IMR-90 (cell line): ENCODE results near the gene CTXN3. TPM values are rescaled to one million over a fixed set of nuclear protein-coding genes. Genes with fewer than 3 reads are reported as not detected.

Experiments
- ATAC-seq: fragments of 200-7000 bp; cut with Tn5 transposase; 2 replicates; pipeline ENCODE4 v1.9.1; 2020; ENCODE audit warnings: low read depth, mild to moderate bottlenecking, moderate library complexity
- BruUV-seq: library from RNA; stranded (reverse); fragments of 400-500 nt; replicated peaks from 2 replicates; lab custom pipeline; 2021; lab: Mats Ljungman, UMichigan
- CTCF ChIA-PET: fragments of 300-600 bp; formaldehyde crosslinking; extraction: SDS; loops from one replicate; lab custom pipeline; 2021; ENCODE audit warnings: antibody characterized with exemption; lab: Yijun Ruan, JAX
- POLR2A ChIA-PET: fragments of 300-600 bp; sonication (Branson Sonifier 250); formaldehyde crosslinking; loops from one replicate; lab custom pipeline; 2022; ENCODE audit warnings: antibody characterized with exemption; ENCODE audit not compliant: unreplicated experiment; lab: Charles Lee
- DNase-seq: peaks from one replicate; pipeline ENCODE4 v3.0.0; 2013
- H2AFZ ChIP-seq: replicated peaks from 2 replicates; pipeline ENCODE3; 2013; ENCODE audit warnings: low read length, mild to moderate bottlenecking; ENCODE audit not compliant: poor library complexity
- H2AK5ac ChIP-seq: 2 replicates; pipeline ENCODE4 v1.6.1; 2013; ENCODE audit warnings: low read depth, low read length, inconsistent platforms
- H2AK9ac ChIP-seq: replicated peaks from 2 replicates; pipeline ENCODE3; 2013; ENCODE audit warnings: mild to moderate bottlenecking, low read depth, low read length, moderate library complexity; ENCODE audit not compliant: poor library complexity
- H2BK120ac ChIP-seq: 2 replicates; pipeline ENCODE4 v1.6.1; 2013; ENCODE audit warnings: low read depth, low read length, inconsistent platforms
- H2BK15ac ChIP-seq: 3 replicates; pipeline ENCODE4 v1.6.1; 2013; ENCODE audit warnings: low read depth, low read length, inconsistent platforms
- H2BK20ac ChIP-seq: 2 replicates; pipeline ENCODE4 v1.6.1; 2013; ENCODE audit warnings: low read depth, mild to moderate bottlenecking, inconsistent platforms, low read length, moderate library complexity
- H2BK5ac ChIP-seq: 2 replicates; pipeline ENCODE4 v1.6.1; 2013; ENCODE audit warnings: mild to moderate bottlenecking, low read depth, low read length, inconsistent platforms; ENCODE audit not compliant: poor library complexity, severe bottlenecking
- H3K14ac ChIP-seq: replicated peaks from 2 replicates; pipeline ENCODE4 v1.6.1; 2013; ENCODE audit warnings: low read depth, low read length, inconsistent platforms
- H3K18ac ChIP-seq: 2 replicates; pipeline ENCODE4 v1.6.1; 2013; ENCODE audit warnings: low read depth, low read length, control low read depth
- H3K23ac ChIP-seq: 2 replicates; pipeline ENCODE4 v1.6.1; 2013; ENCODE audit warnings: low read depth, low read length, inconsistent platforms
- H3K27ac ChIP-seq: 2 replicates; pipeline ENCODE4 v1.5.1; 2013; ENCODE audit warnings: mild to moderate bottlenecking, control low read depth, low read length; ENCODE audit not compliant: insufficient read depth
- H3K27me3 ChIP-seq: 2 replicates; pipeline ENCODE4 v1.6.1; 2013; ENCODE audit warnings: low read length; ENCODE audit not compliant: control insufficient read depth, insufficient read depth
- H3K36me3 ChIP-seq: 2 replicates; pipeline ENCODE4 v1.6.1; 2013; ENCODE audit warnings: low read length, mixed read lengths; ENCODE audit not compliant: control insufficient read depth, insufficient read depth
- H3K4ac ChIP-seq: 2 replicates; pipeline ENCODE4 v1.6.1; 2013; ENCODE audit warnings: low read depth, low read length, inconsistent platforms
- H3K4me1 ChIP-seq: 2 replicates; pipeline ENCODE4 v1.6.1; 2013; ENCODE audit warnings: low read length, mixed read lengths; ENCODE audit not compliant: control insufficient read depth, insufficient read depth
- H3K4me2 ChIP-seq: 2 replicates; pipeline ENCODE4 v1.6.1; 2013; ENCODE audit warnings: low read depth, mild to moderate bottlenecking, control low read depth, low read length, moderate library complexity
- H3K4me3 ChIP-seq: 2 replicates; pipeline ENCODE4 v1.5.1; 2013; ENCODE audit warnings: low read depth, mild to moderate bottlenecking, control low read depth, low read length, moderate library complexity; ENCODE audit not compliant: insufficient read depth
- H3K56ac ChIP-seq: 2 replicates; pipeline ENCODE4 v1.6.1; 2013; ENCODE audit warnings: low read length, inconsistent platforms; ENCODE audit not compliant: insufficient read depth; ENCODE audit errors: extremely low read depth
- H3K79me1 ChIP-seq, 2 experiments: 2 replicates each; pipeline ENCODE4 v1.6.1; 2013; ENCODE audit warnings: low read length in 2 of 2, inconsistent platforms in 1 of 2, low read depth in 1 of 2
- H3K9ac ChIP-seq: 2 replicates; pipeline ENCODE4 v1.6.1; 2013; ENCODE audit warnings: low read depth, low read length, control low read depth
- H3K9me1 ChIP-seq: 2 replicates; pipeline ENCODE4 v1.6.1; 2013; ENCODE audit warnings: low read length, inconsistent platforms; ENCODE audit not compliant: insufficient read depth
- H3K9me3 ChIP-seq: 2 replicates; pipeline ENCODE4 v1.6.1; 2013; ENCODE audit warnings: low read length; ENCODE audit not compliant: control insufficient read depth, insufficient read depth
- H4K20me1 ChIP-seq: 2 replicates; pipeline ENCODE4 v1.6.1; 2013; ENCODE audit warnings: low read length, inconsistent platforms; ENCODE audit not compliant: insufficient read depth
- H4K5ac ChIP-seq: 2 replicates; pipeline ENCODE4 v1.6.1; 2013; ENCODE audit warnings: mild to moderate bottlenecking, low read depth, low read length, control low read depth
- H4K8ac ChIP-seq, 2 experiments: 2 replicates each; pipeline ENCODE4 v1.6.1; 2013; ENCODE audit warnings: low read depth in 2 of 2, low read length in 2 of 2, control low read depth in 1 of 2, inconsistent platforms in 1 of 2
- H4K91ac ChIP-seq: 2 replicates; pipeline ENCODE4 v1.6.1; 2013; ENCODE audit warnings: low read depth, low read length, inconsistent platforms; ENCODE audit not compliant: insufficient read depth
- BHLHE40 ChIP-seq: fragments of 150-350 bp; IDR thresholded peaks from 2 replicates; pipeline ENCODE4 v1.6.1; 2016; ENCODE audit warnings: mild to moderate bottlenecking, low read depth, low read length
- CHD1 ChIP-seq: IDR thresholded peaks from 2 replicates; pipeline ENCODE4 v1.6.1; 2012; ENCODE audit warnings: low read depth, low read length, improper control_type of control experiment
- MAZ ChIP-seq: IDR thresholded peaks from 2 replicates; pipeline ENCODE4 v1.6.1; 2012; ENCODE audit warnings: low read depth, mild to moderate bottlenecking, low read length, improper control_type of control experiment, moderate library complexity, borderline replicate concordance
- MXI1 ChIP-seq: IDR thresholded peaks from 2 replicates; pipeline ENCODE4 v1.6.1; 2012; ENCODE audit warnings: low read depth, mild to moderate bottlenecking, low read length, moderate library complexity, borderline replicate concordance
- POLR2A ChIP-seq: IDR thresholded peaks from 2 replicates; pipeline ENCODE4 v1.6.1; 2012; ENCODE audit warnings: mild to moderate bottlenecking, low read depth, low read length
- RCOR1 ChIP-seq: IDR thresholded peaks from 2 replicates; pipeline ENCODE4 v1.6.1; 2012; ENCODE audit warnings: mild to moderate bottlenecking, low read length, improper control_type of control experiment; ENCODE audit not compliant: insufficient replicate concordance
- RFX5 ChIP-seq: IDR thresholded peaks from 2 replicates; pipeline ENCODE4 v1.8.0; 2012; ENCODE audit warnings: low read depth, mild to moderate bottlenecking, low read length, moderate library complexity
- whole genome bisulfite sequencing, 2 experiments: methylation state at CpG; one replicate each; pipeline versions ENCODE4 v1.1.5 to v1.1.7; 2013; ENCODE audit warnings: missing lambda C conversion rate in 2 of 2; ENCODE audit not compliant: insufficient read length in 1 of 2; ENCODE audit errors: extremely low coverage in 2 of 2; 5-methylcytosine and 5-hydroxymethylcytosine counted together
- dilution Hi-C: fragments of 300-500 bp; cut with HindIII; formaldehyde crosslinking; loops from one replicate; pipeline ENCODE4 v1.14.3; 2018; ENCODE audit warnings: low sequenced_read_pairs; ENCODE audit not compliant: unreplicated experiment
- in situ Hi-C: fragments of 300-500 bp; cut with MboI; formaldehyde crosslinking; loops from 3 replicates; pipeline ENCODE4 v1.14.3; 2019; ENCODE audit warnings: low sequenced_read_pairs, inconsistent platforms, mixed read lengths
- intact Hi-C: fragments of 100-400 bp; cut with micrococcal nuclease; formaldehyde crosslinking; loops from 2 replicates; pipeline ENCODE4 v1.10.0; 2022
- polyA plus RNA-seq, 3 experiments: library from polyadenylated mRNA; depleted of rRNA; stranded (reverse); fragments of >200 nt; gene quantifications; 2 replicates each; pipeline ENCODE4 v1.2.3, GENCODE V29; 2012; ENCODE audit warnings: low replicate concordance in 1 of 3
- total RNA-seq: library from RNA; depleted of rRNA; stranded (reverse); fragments of >200 nt; gene quantifications from 2 replicates; pipeline ENCODE4 v1.2.3, GENCODE V29; 2012
- TF ChIP-seq, protein P1 (sequence below): conservative IDR thresholded peaks from 2 replicates; pipeline ENCODE4 v1.5.1; 2012; ENCODE audit warnings: mild to moderate bottlenecking, low read depth, low read length, improper control_type of control experiment
- TF ChIP-seq, protein P2 (sequence below): fragments of 150-350 bp; IDR thresholded peaks from 2 replicates; pipeline ENCODE4 v1.6.1; 2017; ENCODE audit warnings: mild to moderate bottlenecking, antibody characterized with exemption, low read length, low read depth

CTXN3 gene
- total and polyA plus RNA-seq, 2 of the 4 experiments (the other 2 are of a cell fraction) = not detected

DNA sequence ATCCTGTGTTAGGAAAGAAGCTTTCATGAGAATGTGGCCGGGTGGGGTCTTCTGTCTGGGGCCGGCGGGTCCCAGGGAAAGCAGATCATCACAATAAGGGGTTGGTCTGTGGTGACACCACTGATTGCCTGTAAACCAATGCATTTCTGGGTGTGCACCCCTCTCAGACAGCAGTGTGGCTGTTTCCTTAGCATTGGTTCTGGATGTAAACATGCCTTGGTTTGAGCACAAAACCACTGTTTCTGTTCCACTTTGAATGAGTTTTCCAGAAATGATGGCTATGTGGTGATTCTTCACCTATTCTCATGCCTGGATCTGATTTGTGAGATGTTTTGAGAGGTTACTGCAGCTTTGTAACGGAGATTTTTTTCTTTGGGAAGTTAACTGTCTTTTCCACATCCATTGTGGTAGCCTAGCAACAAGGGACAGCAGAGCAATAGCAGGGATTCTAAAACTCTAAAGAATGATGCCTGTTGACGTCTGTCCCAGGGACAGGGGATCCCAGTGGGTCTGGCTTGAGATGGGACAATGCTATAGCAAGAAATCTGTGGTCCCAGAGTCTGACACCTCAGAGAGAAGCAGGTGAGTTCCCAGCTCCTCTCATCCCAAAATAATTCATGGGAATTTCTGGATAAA lies 54.2 kb downstream of the CTXN3 start, which contains the start of gene CCDC192:
TSS of gene CCDC192 (plus strand) at position 466 of the 636 bp plus-strand sequence. CDS start at position 521, 55 bp downstream.
- Histone ChIP-seq H3K9me1 (no peaks in the 10 kb centered on the region), H2BK5ac (no peak within 1 kb of the TSS), H3K56ac (no peak within 1 kb of the TSS), H2AK9ac (no peak within 1 kb of the TSS), H2BK15ac (no peak within 1 kb of the TSS), H4K91ac (no peak within 1 kb of the TSS), H3K27ac (no peak within 1 kb of the TSS), H3K18ac (no peak within 1 kb of the TSS), H4K20me1 (no peaks in the 10 kb centered on the region), H3K14ac (no peak within 1 kb of the TSS), H3K4ac (no peak within 1 kb of the TSS), H4K5ac (no peak within 1 kb of the TSS), H3K4me3 (no peak within 1 kb of the TSS), H2AK5ac (no peak within 1 kb of the TSS), H3K23ac (no peak within 1 kb of the TSS), H3K36me3 (no peaks in the 10 kb centered on the region), H3K9ac (no peak within 1 kb of the TSS), H4K8ac (no peak within 1 kb of the TSS), H2BK20ac (no peak within 1 kb of the TSS), H3K27me3 (no peaks in the 10 kb centered on the region), H3K9me3 (no peaks in the 10 kb centered on the region), H3K4me2 (no peak within 1 kb of the TSS), H3K4me1 (peaks cover 4% of the 10 kb centered on the region; the same call in 1 of the 2 replicates), H2AFZ (no peak within 1 kb of the TSS), H3K79me1 (no peaks in the 10 kb centered on the region), H2BK120ac (no peak within 1 kb of the TSS)
- no peak for DNase-seq
- intact Hi-C loops = no loop called here
- TF ChIP-seq, protein P1, sequence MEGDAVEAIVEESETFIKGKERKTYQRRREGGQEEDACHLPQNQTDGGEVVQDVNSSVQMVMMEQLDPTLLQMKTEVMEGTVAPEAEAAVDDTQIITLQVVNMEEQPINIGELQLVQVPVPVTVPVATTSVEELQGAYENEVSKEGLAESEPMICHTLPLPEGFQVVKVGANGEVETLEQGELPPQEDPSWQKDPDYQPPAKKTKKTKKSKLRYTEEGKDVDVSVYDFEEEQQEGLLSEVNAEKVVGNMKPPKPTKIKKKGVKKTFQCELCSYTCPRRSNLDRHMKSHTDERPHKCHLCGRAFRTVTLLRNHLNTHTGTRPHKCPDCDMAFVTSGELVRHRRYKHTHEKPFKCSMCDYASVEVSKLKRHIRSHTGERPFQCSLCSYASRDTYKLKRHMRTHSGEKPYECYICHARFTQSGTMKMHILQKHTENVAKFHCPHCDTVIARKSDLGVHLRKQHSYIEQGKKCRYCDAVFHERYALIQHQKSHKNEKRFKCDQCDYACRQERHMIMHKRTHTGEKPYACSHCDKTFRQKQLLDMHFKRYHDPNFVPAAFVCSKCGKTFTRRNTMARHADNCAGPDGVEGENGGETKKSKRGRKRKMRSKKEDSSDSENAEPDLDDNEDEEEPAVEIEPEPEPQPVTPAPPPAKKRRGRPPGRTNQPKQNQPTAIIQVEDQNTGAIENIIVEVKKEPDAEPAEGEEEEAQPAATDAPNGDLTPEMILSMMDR = no peak
- TF ChIP-seq CHD1 = no peak
- no peak for TF ChIP-seq MXI1
- no peak for TF ChIP-seq RCOR1
- TF ChIP-seq, protein P2, sequence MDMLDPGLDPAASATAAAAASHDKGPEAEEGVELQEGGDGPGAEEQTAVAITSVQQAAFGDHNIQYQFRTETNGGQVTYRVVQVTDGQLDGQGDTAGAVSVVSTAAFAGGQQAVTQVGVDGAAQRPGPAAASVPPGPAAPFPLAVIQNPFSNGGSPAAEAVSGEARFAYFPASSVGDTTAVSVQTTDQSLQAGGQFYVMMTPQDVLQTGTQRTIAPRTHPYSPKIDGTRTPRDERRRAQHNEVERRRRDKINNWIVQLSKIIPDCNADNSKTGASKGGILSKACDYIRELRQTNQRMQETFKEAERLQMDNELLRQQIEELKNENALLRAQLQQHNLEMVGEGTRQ = no peak
- no peak for TF ChIP-seq POLR2A
- no peak for TF ChIP-seq RFX5
- TF ChIP-seq BHLHE40 = no peak
- TF ChIP-seq MAZ = no peak
- no TSS peak for BruUV-seq
- in situ Hi-C loops = no loop called here
- dilution Hi-C loops = no loop called here
- ATAC-seq = no peak
- WGBS, 2 experiments = 72% methylated on average over 3 of the region's 5 CpGs; no CpG with 5 or more reads in 1 of the 2 experiments
- ChIA-PET CTCF (no interaction called here), POLR2A (no interaction called here)
